ENCODE measurements around the gene RPLP1.
A peak's percentile ranks its signal among the peaks of the same experiment; 100 is the strongest.

Gene RPLP1

DNA sequence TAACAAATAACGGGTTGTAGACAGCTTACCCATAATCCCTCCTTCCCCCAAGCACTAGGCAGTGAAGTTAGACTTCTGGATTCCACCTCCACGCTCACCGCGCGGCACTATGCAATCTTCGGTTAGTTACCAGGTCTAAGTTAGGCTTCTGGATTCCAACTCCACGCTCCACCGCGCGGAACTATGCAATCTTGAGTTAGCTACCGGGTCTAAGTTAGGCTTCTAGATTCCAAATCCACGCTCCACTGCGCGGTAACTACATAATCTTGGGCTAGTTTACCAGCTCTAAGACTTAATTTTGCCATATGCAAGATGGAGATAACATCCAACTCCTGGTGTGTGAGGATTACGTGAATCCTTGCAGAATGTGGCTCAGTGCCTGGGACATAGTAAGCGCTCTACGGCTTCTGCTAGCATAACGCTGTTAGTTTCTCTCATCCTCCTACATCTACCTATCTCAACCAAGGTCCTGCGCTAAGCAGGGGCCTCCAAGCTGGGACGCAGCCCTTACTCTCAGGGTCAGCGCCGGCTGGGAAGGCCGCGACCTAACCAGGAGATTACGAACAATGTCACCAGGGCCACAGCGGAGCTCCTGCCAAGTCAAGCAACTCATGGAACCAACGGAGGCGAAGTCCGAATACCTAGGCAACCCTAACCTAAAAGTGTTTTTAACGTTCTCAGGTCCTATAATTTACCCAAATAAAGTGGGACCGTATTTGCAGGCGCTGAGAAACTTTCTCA is 497 bp upstream of the RPLP1 start:
- H3K4me1 ChIP-seq (ENCODE audit: insufficient read depth, low read length) = peaks cover 5% of the 10 kb centered on the region; the same call in 1 of the 2 replicates
- H3K36me3 ChIP-seq (ENCODE audit: insufficient read depth, low read length) = peaks cover 25% of the 10 kb centered on the region
- H3K9me3 ChIP-seq (ENCODE audit: control insufficient read depth, insufficient read depth, low read length) = no peaks in the 10 kb centered on the region
- peak overlapping the region; percentile 92 for H3K9ac ChIP-seq (ENCODE audit: low read depth, low read length)

DNA sequence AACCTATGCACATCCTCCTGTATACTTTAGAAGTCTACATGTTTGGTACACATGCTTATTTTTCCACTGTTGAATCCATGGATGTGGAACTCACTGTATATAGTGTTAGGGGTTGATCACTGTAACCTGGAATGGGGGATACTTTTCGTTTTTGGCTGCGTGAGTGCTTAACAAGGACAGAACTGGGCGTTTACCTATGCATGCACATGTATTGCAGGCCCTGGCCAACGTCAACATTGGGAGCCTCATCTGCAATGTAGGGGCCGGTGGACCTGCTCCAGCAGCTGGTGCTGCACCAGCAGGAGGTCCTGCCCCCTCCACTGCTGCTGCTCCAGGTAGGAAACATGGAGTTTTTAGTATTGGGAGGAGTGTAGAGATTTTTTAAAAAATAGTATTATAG is 2.3 kb downstream of the RPLP1 start:
- Histone ChIP-seq H3K4me1 (ENCODE audit: insufficient read depth, low read length) (peaks cover 5% of the 10 kb centered on the region; the same call in 1 of the 2 replicates), H3K36me3 (ENCODE audit: insufficient read depth, low read length) (peaks cover 28% of the 10 kb centered on the region), H3K9me3 (ENCODE audit: control insufficient read depth, insufficient read depth, low read length) (no peaks in the 10 kb centered on the region), H3K9ac (ENCODE audit: low read depth, low read length) (no peak overlapping the region)

DNA sequence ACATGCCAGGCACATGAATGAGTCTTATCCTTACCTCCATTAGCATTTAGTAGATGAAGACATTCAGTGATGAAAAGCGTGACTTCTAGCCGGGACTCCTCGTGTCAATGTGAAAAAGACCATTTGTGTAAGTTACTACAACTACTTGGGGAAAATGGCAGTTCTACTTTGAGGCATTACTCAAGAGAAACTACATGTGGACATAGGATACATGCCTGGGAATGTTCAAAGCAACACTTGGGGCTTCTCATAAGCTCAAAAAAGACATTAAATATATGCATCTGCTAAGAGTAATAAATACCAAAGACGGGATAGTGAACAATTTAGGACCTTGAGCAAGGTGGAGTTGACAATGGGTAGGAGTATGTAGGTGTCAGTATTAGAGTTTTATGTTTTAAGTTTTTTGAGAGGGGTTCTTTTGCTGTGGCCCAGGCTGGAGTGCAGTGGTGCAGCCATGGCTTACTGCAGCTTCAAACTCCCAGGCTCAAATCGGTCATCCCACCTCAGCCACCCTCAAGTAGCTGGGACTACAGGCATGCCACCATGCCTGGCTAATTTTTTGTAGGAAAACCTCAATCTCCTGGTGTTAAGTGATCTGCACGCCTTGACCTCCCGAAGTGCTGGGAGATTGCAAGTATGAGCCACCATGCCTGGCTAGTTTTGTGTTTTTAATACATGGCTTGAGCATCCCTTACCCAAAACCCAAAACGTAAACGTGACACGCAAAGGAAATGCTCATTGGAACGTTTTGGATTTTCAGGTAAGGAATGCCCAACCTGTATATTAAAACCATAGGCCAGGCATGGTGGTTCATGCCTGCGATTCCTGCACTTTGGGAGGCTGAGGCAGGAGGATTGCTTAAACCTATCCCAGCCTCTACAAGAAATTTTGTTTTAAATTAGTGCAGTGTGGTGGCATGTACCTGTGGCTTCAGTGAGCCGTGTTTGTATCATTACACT is 3.9 kb downstream of the RPLP1 start:
- no peak overlapping the region for H3K9ac ChIP-seq (ENCODE audit: low read depth, low read length)
- H3K9me3 ChIP-seq (ENCODE audit: control insufficient read depth, insufficient read depth, low read length) = no peaks in the 10 kb centered on the region
- H3K4me1 ChIP-seq (ENCODE audit: insufficient read depth, low read length) = peaks cover 5% of the 10 kb centered on the region; the same call in 1 of the 2 replicates
- peaks cover 28% of the 10 kb centered on the region for H3K36me3 ChIP-seq (ENCODE audit: insufficient read depth, low read length)

DNA sequence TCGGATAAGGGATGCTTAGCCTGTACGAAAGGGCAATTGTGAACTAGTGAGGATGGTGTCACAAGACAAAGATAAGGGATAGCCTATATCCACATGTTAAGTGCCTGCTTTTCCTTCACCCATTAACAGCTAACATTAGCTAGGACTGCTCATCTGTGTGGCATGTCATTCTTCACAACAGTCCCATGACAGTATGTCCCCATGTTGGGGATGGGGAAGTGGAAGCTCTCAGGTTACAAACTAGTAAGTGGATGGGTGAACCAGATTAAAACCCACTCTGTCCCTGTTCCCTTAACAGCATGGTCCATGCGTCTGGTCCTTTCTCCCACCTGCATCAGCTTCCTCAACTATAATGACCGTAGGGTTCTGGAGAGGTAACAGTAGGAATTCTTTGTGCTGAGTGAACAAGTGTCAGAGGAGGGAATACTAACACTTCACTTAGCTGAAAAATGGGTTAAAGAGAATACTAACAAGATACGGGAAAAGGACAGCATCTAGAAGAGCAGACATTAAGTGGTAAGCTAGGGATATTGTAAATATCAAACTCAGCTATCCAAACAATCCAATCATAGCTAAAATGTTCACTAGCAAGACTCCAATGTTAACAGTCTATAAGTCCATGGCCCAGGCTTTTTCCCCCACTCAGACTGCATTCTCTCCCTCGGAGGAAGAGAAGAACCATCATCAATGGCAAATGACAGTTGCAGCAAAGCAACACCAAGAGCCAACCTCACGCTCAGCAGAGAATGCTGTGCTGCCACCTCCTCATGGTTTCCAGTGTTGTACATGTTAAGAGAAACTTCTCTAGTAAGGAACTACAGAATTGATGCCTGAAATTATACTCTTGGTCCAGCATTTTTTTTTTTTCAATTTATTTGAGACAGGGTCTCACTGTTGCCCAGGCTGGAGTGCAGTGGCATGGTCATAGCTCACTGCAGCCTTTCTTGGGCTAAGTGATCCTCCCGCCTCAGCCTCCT is 5.0 kb downstream of the RPLP1 start:
- peaks cover 5% of the 10 kb centered on the region; the same call in 1 of the 2 replicates for H3K4me1 ChIP-seq (ENCODE audit: insufficient read depth, low read length)
- H3K36me3 ChIP-seq (ENCODE audit: insufficient read depth, low read length) = peaks cover 28% of the 10 kb centered on the region

DNA sequence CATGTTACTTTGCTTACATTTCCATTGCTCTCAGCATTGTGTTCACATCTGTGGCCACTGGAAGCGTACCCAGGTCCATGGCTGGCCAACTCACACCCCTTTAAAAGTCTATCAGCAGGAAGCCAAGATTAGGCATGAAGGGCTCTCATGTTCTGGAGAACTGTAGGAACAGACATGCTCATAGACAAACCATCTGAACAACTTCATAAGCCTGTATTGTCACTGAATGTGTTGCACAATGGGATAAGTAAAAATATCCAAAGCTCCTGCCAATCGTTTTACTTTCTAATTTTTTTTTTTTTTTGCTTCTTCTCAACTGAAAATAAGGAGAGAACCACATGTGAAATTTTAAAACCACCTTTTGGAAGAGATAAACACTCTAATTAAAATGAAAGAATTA is 6.4 kb downstream of the RPLP1 start:
- Histone ChIP-seq H3K9ac (ENCODE audit: low read depth, low read length) (no peak overlapping the region), H3K9me3 (ENCODE audit: control insufficient read depth, insufficient read depth, low read length) (no peaks in the 10 kb centered on the region), H3K4me1 (ENCODE audit: insufficient read depth, low read length) (peaks cover 5% of the 10 kb centered on the region; the same call in 1 of the 2 replicates), H3K36me3 (ENCODE audit: insufficient read depth, low read length) (peaks cover 21% of the 10 kb centered on the region)

More for the DNA sequence above, 5.0 kb downstream of the RPLP1 start:
- Histone ChIP-seq H3K9ac (ENCODE audit: low read depth, low read length) (no peak overlapping the region), H3K9me3 (ENCODE audit: control insufficient read depth, insufficient read depth, low read length) (no peaks in the 10 kb centered on the region)

DNA sequence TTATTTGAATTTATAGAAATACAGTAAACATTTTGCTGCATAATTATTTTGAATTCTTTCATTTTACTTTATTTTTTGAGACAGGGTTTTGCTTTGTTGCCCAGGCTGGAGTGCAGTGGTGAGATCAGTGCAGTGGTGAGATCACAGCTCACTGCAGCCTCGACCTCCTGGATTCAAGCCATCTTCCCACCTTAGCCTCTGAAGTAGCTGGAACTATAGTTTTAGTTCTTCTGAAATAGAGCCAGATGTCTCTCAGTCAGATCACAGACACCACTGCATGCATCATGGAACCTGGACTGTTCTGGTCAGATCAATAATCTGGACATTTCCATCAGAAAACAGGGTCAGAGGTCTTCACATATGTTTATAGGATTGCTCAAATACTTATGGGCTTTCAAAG is 7.9 kb downstream of the RPLP1 start:
- H3K36me3 ChIP-seq (ENCODE audit: insufficient read depth, low read length) = peaks cover 11% of the 10 kb centered on the region; the same call in 1 of the 2 replicates
- no peak overlapping the region for H3K9ac ChIP-seq (ENCODE audit: low read depth, low read length)
- no peaks in the 10 kb centered on the region for H3K4me1 ChIP-seq (ENCODE audit: insufficient read depth, low read length)
- H3K9me3 ChIP-seq (ENCODE audit: control insufficient read depth, insufficient read depth, low read length) = no peaks in the 10 kb centered on the region

DNA sequence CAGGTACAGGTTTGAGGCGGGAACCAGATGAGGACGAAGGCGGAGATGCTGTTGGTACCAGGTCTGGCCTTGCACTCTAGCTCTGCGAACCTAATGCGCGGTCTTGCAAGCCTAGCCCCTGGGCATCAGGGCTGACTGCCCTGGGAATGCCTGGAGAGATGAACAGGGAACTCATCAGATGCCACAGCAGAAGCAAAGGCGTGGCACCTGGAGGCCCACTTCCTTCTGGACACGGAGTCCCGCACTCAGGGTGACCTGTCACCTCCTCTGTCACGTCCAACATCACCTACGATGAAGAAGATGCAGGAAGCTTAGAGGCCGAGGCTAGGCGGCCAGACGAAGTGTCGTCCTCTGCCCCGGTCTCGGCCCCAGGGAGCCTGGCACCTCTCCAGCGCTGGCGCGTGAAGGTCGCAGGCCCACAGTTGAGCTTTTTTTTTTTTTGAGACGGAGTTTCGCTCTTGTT is 9.4 kb downstream of the RPLP1 start:
- Histone ChIP-seq H3K4me1 (ENCODE audit: insufficient read depth, low read length) (peaks cover 3% of the 10 kb centered on the region; the same call in 1 of the 2 replicates), H3K36me3 (ENCODE audit: insufficient read depth, low read length) (peaks cover 4% of the 10 kb centered on the region; the same call in 1 of the 2 replicates), H3K9ac (ENCODE audit: low read depth, low read length) (peak overlapping the region; percentile 78; the same call in 1 of the 2 replicates), H3K9me3 (ENCODE audit: control insufficient read depth, insufficient read depth, low read length) (no peaks in the 10 kb centered on the region)

DNA sequence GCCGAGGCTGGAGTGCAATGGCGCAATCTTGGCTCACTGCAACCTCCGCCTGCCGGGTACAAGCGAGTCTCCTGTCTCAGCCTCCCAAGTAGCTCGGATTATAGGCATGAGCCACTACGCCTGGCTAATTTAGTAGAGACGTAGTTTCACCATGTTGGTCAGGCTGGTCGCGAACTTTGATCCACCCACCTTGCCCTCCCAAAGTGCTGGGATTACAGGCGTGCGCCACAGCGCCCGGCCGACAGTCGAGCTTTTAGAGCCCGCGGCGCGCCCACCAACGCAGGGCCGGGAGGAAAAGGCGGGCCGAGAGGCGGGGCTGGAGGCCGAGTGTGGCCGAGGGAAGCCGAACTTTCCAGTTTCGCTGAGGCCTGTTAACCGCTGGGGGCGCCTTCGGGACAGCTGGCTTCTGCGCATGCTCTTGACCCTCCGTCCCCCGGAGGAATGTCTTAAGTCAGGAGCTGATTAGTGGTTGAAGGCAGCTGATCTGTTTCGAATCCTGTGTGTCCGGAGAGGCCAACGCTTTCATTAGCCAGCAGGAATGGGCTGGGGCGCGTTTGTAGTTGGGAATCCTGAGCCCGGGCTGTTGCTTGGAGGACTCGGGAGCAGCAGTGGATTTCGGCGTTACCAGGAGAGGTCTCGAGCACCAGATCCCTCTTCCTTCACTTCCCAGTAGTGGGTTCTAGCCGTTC is 10.0 kb downstream of the RPLP1 start:
- H3K9me3 ChIP-seq (ENCODE audit: control insufficient read depth, insufficient read depth, low read length) = no peaks in the 10 kb centered on the region

DNA sequence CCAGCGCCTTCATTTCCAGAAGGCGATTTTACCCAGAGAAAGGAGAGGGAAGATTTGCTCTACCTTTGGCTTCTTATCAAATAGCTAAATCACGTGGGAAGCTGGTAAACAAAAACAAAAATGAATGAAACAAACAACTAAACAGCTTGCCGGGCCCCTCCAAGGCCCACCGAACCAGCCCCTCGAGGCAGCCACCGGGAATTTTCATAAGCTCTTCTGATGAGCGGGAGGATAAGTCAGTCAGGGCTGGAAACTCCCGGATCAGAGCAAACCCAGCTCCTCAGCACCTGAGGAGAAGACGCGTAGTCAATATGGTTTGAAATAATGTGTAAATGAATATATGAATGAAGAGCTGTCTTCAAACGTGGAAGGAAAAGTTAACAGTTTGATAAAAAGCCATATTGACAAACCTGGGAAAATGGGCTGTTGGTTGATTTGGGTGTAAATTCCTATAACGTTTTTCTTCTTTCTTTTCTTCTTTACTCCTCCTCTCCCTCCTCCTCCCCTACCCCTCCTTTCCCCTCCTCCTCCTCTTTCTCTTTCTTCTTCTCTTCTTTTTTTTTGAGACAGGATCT is 10.7 kb downstream of the RPLP1 start:
- Histone ChIP-seq H3K9me3 (ENCODE audit: control insufficient read depth, insufficient read depth, low read length) (no peaks in the 10 kb centered on the region), H3K9ac (ENCODE audit: low read depth, low read length) (peak overlapping the region; percentile 78), H3K4me1 (ENCODE audit: insufficient read depth, low read length) (peaks cover 3% of the 10 kb centered on the region; the same call in 1 of the 2 replicates), H3K36me3 (ENCODE audit: insufficient read depth, low read length) (no peaks in the 10 kb centered on the region)

More for the DNA sequence above, 10.0 kb downstream of the RPLP1 start:
- peaks cover 3% of the 10 kb centered on the region; the same call in 1 of the 2 replicates for H3K4me1 ChIP-seq (ENCODE audit: insufficient read depth, low read length)
- peak overlapping the region; percentile 78 for H3K9ac ChIP-seq (ENCODE audit: low read depth, low read length)
- peaks cover 3% of the 10 kb centered on the region; the same call in 1 of the 2 replicates for H3K36me3 ChIP-seq (ENCODE audit: insufficient read depth, low read length)

DNA sequence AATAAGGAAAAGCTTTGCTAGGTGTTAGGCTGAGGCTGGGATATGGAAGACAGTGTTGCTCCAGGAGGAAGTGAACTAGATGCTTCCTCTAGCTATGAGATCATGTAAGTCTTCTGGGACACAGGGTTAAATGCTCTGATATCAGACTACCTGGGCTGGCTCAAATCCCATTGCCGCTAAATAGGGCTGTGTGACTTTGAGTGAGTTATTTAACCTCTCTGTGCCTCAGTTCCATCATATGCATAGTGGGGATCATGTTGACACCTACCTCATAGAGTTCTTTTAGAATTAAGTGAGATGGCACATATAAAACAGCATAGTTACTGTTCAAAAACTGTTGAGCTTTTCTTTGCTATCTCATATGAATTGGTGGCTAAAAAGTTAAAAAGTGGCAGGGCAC is 12.6 kb downstream of the RPLP1 start:
- Histone ChIP-seq H3K4me1 (ENCODE audit: insufficient read depth, low read length) (peaks cover 3% of the 10 kb centered on the region; the same call in 1 of the 2 replicates), H3K9ac (ENCODE audit: low read depth, low read length) (no peak overlapping the region), H3K9me3 (ENCODE audit: control insufficient read depth, insufficient read depth, low read length) (no peaks in the 10 kb centered on the region), H3K36me3 (ENCODE audit: insufficient read depth, low read length) (no peaks in the 10 kb centered on the region)

DNA sequence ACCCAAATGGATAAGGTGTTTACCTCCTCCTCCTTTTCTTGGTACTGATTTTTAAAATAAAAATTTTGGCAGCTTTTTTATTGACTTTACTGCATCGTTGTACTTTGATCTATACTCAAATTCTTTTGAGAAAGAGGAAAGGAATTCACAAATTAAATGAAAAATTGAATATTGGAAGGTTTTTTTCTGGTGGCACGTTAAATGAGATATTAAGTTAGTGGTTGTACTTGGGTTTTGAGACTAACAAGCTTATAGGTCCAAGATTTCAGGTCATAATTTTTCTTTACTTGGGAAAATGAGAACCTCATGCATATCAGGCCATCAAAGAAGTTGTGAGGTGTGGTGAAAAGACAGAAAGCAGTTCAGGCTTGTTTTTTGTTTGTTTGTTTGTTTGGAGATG is 14.1 kb downstream of the RPLP1 start:
- Histone ChIP-seq H3K36me3 (ENCODE audit: insufficient read depth, low read length) (no peaks in the 10 kb centered on the region), H3K4me1 (ENCODE audit: insufficient read depth, low read length) (peaks cover 3% of the 10 kb centered on the region; the same call in 1 of the 2 replicates), H3K9me3 (ENCODE audit: control insufficient read depth, insufficient read depth, low read length) (no peaks in the 10 kb centered on the region), H3K9ac (ENCODE audit: low read depth, low read length) (no peak overlapping the region)

DNA sequence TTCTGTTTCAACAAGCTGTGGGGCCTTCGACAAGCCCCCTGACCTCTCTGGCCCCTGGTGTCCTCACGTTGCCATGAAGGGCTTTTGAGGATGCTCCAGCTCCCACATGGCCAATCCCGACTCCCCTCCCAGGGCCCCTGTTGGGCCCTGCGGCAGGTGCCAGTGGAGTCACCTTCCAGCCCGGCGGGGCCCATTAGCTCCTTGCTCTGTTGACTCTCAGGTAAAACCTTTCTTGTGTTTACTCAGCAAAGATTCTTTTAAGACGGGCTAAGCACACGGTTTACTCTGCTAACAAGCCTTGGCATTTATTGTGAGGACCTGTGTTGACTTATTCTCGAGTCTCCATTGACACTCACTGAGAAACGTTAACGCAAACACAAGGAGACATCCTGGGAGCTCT is 15.0 kb downstream of the RPLP1 start:
- Histone ChIP-seq H3K4me1 (ENCODE audit: insufficient read depth, low read length) (peaks cover 3% of the 10 kb centered on the region; the same call in 1 of the 2 replicates), H3K36me3 (ENCODE audit: insufficient read depth, low read length) (no peaks in the 10 kb centered on the region), H3K9me3 (ENCODE audit: control insufficient read depth, insufficient read depth, low read length) (no peaks in the 10 kb centered on the region), H3K9ac (ENCODE audit: low read depth, low read length) (no peak overlapping the region)
